ENCODE results near the gene TMEM209.

DNA sequence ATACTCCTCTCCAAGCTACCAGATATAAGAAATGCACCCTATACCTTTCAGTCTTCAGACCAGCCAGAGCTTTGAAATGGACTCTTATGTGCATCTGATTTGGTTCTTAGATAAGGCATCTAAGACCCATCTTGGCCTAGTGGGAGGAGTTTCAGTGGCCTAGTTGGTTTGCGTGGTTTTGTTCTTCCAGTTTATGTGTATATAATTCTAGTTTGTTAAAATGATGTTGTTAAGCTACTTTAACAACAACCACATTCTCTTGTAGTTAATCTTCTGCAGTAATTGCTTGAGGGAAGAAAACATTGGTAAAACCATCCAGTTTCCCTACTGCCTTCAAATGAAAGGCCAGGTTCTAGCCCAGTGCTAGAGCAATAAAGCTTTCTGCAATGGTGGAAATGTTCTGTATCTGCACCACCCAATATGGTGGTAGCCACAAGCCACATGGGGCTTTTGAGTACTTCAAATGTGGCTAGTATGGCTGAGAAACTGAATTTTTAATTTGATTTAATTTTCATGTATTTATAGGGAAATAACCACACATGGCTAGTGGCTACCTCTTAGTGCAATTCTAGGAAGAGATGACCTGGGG, 68.5 kb downstream of the TMEM209 start:
- TF ChIP-seq, protein P1, sequence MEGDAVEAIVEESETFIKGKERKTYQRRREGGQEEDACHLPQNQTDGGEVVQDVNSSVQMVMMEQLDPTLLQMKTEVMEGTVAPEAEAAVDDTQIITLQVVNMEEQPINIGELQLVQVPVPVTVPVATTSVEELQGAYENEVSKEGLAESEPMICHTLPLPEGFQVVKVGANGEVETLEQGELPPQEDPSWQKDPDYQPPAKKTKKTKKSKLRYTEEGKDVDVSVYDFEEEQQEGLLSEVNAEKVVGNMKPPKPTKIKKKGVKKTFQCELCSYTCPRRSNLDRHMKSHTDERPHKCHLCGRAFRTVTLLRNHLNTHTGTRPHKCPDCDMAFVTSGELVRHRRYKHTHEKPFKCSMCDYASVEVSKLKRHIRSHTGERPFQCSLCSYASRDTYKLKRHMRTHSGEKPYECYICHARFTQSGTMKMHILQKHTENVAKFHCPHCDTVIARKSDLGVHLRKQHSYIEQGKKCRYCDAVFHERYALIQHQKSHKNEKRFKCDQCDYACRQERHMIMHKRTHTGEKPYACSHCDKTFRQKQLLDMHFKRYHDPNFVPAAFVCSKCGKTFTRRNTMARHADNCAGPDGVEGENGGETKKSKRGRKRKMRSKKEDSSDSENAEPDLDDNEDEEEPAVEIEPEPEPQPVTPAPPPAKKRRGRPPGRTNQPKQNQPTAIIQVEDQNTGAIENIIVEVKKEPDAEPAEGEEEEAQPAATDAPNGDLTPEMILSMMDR (IDR thresholded peaks at IDR 0.05; ENCODE audit: poor library complexity, severe bottlenecking), result no peak
- no peak for TF ChIP-seq EP300 (conservative IDR thresholded peaks at IDR 0.05; ENCODE audit: poor library complexity, severe bottlenecking)
- TF ChIP-seq, protein P2, sequence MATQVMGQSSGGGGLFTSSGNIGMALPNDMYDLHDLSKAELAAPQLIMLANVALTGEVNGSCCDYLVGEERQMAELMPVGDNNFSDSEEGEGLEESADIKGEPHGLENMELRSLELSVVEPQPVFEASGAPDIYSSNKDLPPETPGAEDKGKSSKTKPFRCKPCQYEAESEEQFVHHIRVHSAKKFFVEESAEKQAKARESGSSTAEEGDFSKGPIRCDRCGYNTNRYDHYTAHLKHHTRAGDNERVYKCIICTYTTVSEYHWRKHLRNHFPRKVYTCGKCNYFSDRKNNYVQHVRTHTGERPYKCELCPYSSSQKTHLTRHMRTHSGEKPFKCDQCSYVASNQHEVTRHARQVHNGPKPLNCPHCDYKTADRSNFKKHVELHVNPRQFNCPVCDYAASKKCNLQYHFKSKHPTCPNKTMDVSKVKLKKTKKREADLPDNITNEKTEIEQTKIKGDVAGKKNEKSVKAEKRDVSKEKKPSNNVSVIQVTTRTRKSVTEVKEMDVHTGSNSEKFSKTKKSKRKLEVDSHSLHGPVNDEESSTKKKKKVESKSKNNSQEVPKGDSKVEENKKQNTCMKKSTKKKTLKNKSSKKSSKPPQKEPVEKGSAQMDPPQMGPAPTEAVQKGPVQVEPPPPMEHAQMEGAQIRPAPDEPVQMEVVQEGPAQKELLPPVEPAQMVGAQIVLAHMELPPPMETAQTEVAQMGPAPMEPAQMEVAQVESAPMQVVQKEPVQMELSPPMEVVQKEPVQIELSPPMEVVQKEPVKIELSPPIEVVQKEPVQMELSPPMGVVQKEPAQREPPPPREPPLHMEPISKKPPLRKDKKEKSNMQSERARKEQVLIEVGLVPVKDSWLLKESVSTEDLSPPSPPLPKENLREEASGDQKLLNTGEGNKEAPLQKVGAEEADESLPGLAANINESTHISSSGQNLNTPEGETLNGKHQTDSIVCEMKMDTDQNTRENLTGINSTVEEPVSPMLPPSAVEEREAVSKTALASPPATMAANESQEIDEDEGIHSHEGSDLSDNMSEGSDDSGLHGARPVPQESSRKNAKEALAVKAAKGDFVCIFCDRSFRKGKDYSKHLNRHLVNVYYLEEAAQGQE (IDR thresholded peaks at IDR 0.05; ENCODE audit: borderline replicate concordance), result no peak
- TF ChIP-seq RAD21 (conservative IDR thresholded peaks at IDR 0.05), result no peak
- no peak for TF ChIP-seq SMC3 (conservative IDR thresholded peaks at IDR 0.05; ENCODE audit: poor library complexity)
